Keratinocyte (primary cell): ENCODE measurements around the gene ITPR1.

Experiments used
- CTCF ChIP-seq, 3 experiments: IDR thresholded peaks in 1 of 3; conservative IDR thresholded peaks in 1 of 3; optimal IDR thresholded peaks in 1 of 3; 2 replicates in 2 of 3; 3 replicates in 1 of 3; pipeline versions ENCODE3 to v1.5.1; 2011; ENCODE audit warnings: low read length in 3 of 3, mild to moderate bottlenecking in 3 of 3, moderate library complexity in 2 of 3, control low read depth in 1 of 3, inconsistent platforms in 1 of 3; ENCODE audit not compliant: insufficient read depth in 2 of 3; ENCODE audit errors: extremely low read depth in 1 of 3
- EZH2 ChIP-seq: IDR thresholded peaks from one replicate; pipeline ENCODE4 v1.6.1; 2012; ENCODE audit warnings: inconsistent platforms, mild to moderate bottlenecking, low read length, moderate library complexity

DNA sequence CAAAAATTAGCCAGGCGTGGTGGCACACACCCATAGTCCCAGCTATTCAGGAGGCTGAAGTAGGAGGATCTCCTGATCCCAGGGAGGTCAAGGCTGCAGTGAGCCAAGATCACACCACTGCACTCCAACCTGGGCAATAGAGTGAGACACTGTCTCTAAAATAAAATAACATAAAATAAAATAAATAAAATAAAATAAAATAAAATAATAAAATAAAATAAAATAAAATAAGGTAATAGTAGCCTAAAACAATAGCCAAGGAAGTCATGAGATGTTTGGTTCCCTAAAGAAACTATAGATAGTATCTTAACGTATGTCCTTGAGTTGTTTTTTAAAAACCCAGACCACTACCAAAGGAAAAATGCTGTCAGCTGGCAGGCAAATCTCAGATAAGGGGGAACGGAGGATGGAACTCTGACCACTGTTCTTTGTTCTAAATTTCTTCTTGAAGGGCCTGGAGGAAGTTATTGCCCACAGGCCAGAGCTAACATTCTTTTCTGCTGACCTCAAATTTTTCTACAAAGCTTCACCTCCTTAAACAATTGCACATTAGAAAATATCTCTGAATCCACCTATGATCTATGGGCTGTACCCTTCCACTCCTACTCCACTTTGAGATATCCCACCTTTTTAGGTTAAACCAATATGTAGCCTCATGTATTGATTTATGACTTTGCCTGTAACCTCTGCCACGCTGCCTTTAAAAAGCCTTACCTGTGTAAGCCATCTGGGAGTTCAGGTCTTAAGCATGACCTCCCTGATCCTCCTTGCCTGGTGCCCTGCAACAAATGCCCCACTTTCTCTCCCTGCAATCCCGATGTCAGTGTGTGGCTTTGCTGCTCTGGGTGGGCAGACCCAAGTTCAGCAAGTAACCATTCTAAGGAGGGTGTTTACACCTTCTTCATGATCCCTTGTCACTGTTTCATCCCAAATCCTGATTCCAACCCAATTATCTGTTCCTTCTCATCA is 359.9 kb downstream of the ITPR1 start:
- no peak for TF ChIP-seq EZH2
- TF ChIP-seq CTCF (optimal IDR thresholded peaks at IDR 0.05 in 1 of 3, IDR thresholded peaks at IDR 0.05 in 1 of 3, conservative IDR thresholded peaks at IDR 0.05 in 1 of 3; ENCODE audit: extremely low read depth in 1 of 3, insufficient read depth in 2 of 3, low read length in 3 of 3) = no peak
